Neural crest cell (in vitro differentiated cells): ENCODE data around the gene ADAMTS17. TPM values are rescaled to one million over a fixed set of nuclear protein-coding genes. Genes with fewer than 3 reads are reported as not detected.

ENCODE experiments used
- DNase-seq: peaks from one replicate; pipeline ENCODE4 v3.0.0; 2021; ENCODE audit warnings: low read depth, mixed read lengths, low spot score
- H3K27ac Mint-ChIP-seq: one replicate; pipeline ENCODE4 v1.8.0; 2021; ENCODE audit warnings: mild to moderate bottlenecking, mixed read lengths; ENCODE audit not compliant: unreplicated experiment
- H3K27me3 Mint-ChIP-seq: 2 replicates; pipeline ENCODE4 v1.8.0; 2021; ENCODE audit warnings: low read depth, mild to moderate bottlenecking, mixed read lengths
- H3K36me3 Mint-ChIP-seq: 2 replicates; pipeline ENCODE4 v1.8.0; 2021; ENCODE audit warnings: low read depth, mild to moderate bottlenecking, mixed read lengths
- H3K4me1 Mint-ChIP-seq: 2 replicates; pipeline ENCODE4 v1.8.0; 2021; ENCODE audit warnings: mixed read lengths
- H3K4me3 Mint-ChIP-seq: one replicate; pipeline ENCODE4 v1.8.0; 2021; ENCODE audit warnings: mild to moderate bottlenecking, mixed read lengths
- H3K9me3 Mint-ChIP-seq: 2 replicates; pipeline ENCODE4 v1.8.0; 2021; ENCODE audit warnings: mixed read lengths
- total RNA-seq: library from RNA; stranded (reverse); gene quantifications from 2 replicates; pipeline ENCODE4 v1.2.1, GENCODE V29; 2021
- TF ChIP-seq, protein P1 (sequence below): fragments of 200-600 bp; sonication (generic); conservative IDR thresholded peaks from 2 replicates; pipeline ENCODE4 v1.5.0; 2021; ENCODE audit warnings: antibody characterized with exemption, mild to moderate bottlenecking

Gene ADAMTS17
- total RNA-seq, 1 donor from 2014 or later: 2.3 TPM

DNA sequence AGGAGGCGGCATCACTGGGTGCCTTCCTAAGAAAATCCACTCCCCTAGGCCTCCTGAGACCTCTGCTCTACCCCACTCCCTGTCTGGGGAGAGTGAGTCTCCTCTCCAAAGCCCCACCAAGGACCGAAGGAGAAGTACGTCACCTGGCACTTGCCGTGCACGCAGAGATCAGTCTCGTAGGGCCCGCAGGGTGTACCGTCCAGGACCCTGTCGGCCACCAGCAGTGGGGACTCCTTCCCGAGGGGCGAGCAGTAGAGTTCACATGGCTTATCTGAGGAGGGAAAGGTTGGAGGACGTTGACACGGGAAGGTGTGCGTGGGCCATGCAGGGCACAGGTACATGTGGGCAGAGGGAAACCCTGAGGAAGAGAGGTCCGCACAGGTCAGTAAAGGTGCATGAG lies 232.9 kb downstream of the ADAMTS17 start:
- Mint-ChIP-seq H3K4me1 (peaks cover 44% of the 10 kb centered on the region), H3K9me3 (peaks cover 3% of the 10 kb centered on the region), H3K36me3 (peaks cover 2% of the 10 kb centered on the region), H3K27me3 (no peaks in the 10 kb centered on the region), H3K27ac (peak overlapping the region; percentile 96), H3K4me3 (no peak overlapping the region)
- DNase-seq: no peak
- TF ChIP-seq, protein P1, sequence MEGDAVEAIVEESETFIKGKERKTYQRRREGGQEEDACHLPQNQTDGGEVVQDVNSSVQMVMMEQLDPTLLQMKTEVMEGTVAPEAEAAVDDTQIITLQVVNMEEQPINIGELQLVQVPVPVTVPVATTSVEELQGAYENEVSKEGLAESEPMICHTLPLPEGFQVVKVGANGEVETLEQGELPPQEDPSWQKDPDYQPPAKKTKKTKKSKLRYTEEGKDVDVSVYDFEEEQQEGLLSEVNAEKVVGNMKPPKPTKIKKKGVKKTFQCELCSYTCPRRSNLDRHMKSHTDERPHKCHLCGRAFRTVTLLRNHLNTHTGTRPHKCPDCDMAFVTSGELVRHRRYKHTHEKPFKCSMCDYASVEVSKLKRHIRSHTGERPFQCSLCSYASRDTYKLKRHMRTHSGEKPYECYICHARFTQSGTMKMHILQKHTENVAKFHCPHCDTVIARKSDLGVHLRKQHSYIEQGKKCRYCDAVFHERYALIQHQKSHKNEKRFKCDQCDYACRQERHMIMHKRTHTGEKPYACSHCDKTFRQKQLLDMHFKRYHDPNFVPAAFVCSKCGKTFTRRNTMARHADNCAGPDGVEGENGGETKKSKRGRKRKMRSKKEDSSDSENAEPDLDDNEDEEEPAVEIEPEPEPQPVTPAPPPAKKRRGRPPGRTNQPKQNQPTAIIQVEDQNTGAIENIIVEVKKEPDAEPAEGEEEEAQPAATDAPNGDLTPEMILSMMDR: no peak

DNA sequence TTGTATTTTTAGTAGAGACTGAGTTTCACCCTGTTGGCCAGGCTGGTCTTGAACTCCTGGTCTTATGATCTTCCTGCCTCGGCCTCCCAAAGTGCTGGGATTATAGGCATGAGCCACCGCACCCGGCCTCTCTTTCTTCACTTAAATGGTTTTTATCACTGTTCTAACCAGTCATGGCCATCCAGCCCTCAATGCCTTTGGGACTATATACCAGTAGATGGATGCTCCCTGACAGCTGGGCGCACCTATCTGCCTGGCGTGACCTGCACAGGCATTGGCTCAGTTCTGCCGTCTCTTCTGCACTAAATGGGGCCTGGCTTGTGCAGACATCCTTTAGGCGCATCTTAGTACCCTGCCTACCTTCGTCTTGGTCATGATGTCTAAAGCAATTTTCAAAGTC lies 233.4 kb downstream of the ADAMTS17 start:
- H3K4me1 Mint-ChIP-seq: peaks cover 42% of the 10 kb centered on the region
- H3K4me3 Mint-ChIP-seq: no peak overlapping the region
- H3K27me3 Mint-ChIP-seq: no peaks in the 10 kb centered on the region
- no peak overlapping the region for H3K27ac Mint-ChIP-seq
- TF ChIP-seq, protein P1: no peak
- no peak for DNase-seq
- peaks cover 2% of the 10 kb centered on the region for H3K36me3 Mint-ChIP-seq
- H3K9me3 Mint-ChIP-seq: peaks cover 3% of the 10 kb centered on the region

DNA sequence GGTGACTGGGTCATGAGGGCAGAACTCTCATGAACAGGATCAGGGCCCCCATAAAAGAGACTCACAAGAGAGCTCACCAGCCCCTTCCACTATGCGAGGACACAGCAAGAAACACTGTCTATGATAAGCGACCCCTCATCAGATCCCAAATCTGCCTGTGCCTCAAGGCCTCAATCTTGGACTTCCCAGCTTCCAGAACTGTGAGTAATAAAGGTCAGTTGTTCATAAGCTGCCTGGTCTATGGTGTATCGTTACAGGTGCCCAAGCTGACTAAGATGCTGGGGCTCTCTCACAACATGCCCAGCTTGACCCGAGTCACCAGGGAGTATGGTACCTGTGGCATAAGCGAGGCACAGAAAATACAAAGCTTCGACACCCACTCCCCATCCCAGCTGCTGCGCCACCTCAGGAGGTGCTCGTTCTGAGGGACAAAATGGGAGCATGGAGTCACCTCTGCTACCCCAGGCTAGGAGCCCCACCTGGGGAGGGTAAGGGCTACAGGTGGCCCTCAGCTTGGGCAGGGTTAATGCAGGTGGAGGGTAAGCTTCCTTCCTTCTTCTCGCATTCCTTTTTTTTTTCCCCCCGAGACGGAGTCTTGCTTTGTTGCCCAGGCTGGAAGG lies 234.1 kb downstream of the ADAMTS17 start:
- Mint-ChIP-seq H3K4me1 (peaks cover 36% of the 10 kb centered on the region), H3K36me3 (peaks cover 2% of the 10 kb centered on the region), H3K27me3 (no peaks in the 10 kb centered on the region), H3K27ac (peak overlapping the region; percentile 73), H3K4me3 (no peak overlapping the region), H3K9me3 (peaks cover 3% of the 10 kb centered on the region)
- TF ChIP-seq, protein P1: no peak
- DNase-seq: no peak

DNA sequence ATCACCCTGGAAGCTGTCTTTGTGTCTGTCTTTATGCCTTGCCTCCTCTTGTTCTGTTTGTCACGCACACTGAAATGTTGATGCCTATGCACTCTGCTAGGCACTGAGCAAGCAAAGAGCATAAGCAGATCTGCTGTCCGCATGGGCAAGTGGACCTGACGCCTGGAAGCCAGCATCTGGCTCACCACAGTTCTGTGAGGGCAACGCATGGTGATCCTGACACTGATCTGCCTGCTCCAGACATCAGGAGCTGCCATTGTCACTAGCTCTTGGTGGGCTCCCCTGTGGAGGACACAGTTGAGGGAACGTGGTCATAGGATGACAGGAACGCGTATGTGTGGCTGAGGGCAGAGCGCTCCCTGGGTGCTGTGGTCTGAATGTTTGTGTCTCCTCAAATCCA lies 234.6 kb downstream of the ADAMTS17 start:
- Mint-ChIP-seq H3K36me3 (peaks cover 2% of the 10 kb centered on the region), H3K4me3 (no peak overlapping the region), H3K9me3 (peaks cover 3% of the 10 kb centered on the region), H3K4me1 (peaks cover 30% of the 10 kb centered on the region), H3K27ac (peak overlapping the region; percentile 73), H3K27me3 (no peaks in the 10 kb centered on the region)
- TF ChIP-seq, protein P1: no peak
- DNase-seq: no peak

DNA sequence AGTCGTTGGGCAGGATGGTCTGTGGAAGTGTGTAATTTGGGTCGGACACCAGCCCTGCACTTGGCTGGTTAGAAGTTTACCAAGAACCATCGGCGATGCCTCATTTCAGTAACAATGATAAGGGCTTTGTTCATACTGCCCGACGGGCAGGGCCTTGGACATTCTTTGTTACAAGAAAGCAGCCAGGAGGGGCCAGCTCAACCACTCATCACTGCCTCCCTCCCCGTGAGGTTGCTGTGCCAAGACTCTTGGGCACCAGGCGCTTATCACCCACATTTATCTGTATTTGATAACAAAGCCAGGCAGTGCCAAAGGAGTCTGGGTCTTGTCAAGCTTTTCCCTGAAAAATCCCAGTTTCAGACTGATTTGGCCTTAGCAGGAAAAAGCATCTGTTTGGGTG lies 235.0 kb downstream of the ADAMTS17 start:
- Mint-ChIP-seq H3K4me3 (no peak overlapping the region), H3K36me3 (peaks cover 4% of the 10 kb centered on the region), H3K27ac (no peak overlapping the region), H3K27me3 (no peaks in the 10 kb centered on the region), H3K4me1 (peaks cover 27% of the 10 kb centered on the region), H3K9me3 (peaks cover 5% of the 10 kb centered on the region)
- TF ChIP-seq, protein P1: no peak
- DNase-seq: no peak
